Activated CD8-positive, alpha-beta T cell treated with anti-CD3 and anti-CD28 coated beads for 36 hours (primary cell): ENCODE measurements around the gene EPHA5. TPM values are rescaled to one million over a fixed set of nuclear protein-coding genes. Genes with fewer than 3 reads are reported as not detected.

Experiments used
- ATAC-seq: fragments of 200-7000 bp; cut with Tn5 transposase; one replicate; pipeline ENCODE4 v1.10.0; 2021; ENCODE audit warnings: mild to moderate bottlenecking, moderate library complexity
- CTCF ChIA-PET: fragments of 350-600 bp; sonication (Branson Sonifier 250); formaldehyde crosslinking; loops from one replicate; lab custom pipeline; 2021; ENCODE audit warnings: antibody characterized with exemption; lab: Charles Lee
- POLR2A ChIA-PET: fragments of 350-600 bp; sonication (Branson Sonifier 250); formaldehyde crosslinking; loops from one replicate; lab custom pipeline; 2021; ENCODE audit warnings: antibody characterized with exemption; lab: Charles Lee
- DNase-seq: peaks from one replicate; pipeline ENCODE4 v3.0.0-alpha.2; 2020
- H3K27ac Mint-ChIP-seq: one replicate; pipeline ENCODE4 v1.8.0; 2021; ENCODE audit warnings: mild to moderate bottlenecking, mixed read lengths
- H3K27me3 Mint-ChIP-seq: one replicate; pipeline ENCODE4 v1.8.0; 2021; ENCODE audit warnings: mixed read lengths
- H3K36me3 Mint-ChIP-seq: one replicate; pipeline ENCODE4 v1.8.0; 2021; ENCODE audit warnings: low read depth, mixed read lengths
- H3K4me1 Mint-ChIP-seq: one replicate; pipeline ENCODE4 v1.8.0; 2021; ENCODE audit warnings: low read depth, mixed read lengths
- H3K4me3 Mint-ChIP-seq: one replicate; pipeline ENCODE4 v1.8.0; 2021; ENCODE audit warnings: mild to moderate bottlenecking, moderate library complexity, mixed read lengths
- H3K9me3 Mint-ChIP-seq: one replicate; pipeline ENCODE4 v1.8.0; 2021; ENCODE audit warnings: mixed read lengths
- CTCF ChIP-seq: fragments of 200-600 bp; IDR thresholded peaks from one replicate; pipeline ENCODE4 v1.8.0; 2022; ENCODE audit warnings: antibody characterized with exemption, mild to moderate bottlenecking
- intact Hi-C: fragments of 100-400 bp; cut with micrococcal nuclease; formaldehyde crosslinking; loops from one replicate; pipeline ENCODE4 v1.10.0; 2022
- total RNA-seq, 2 experiments: library from RNA; stranded (reverse); gene quantifications; one replicate each; pipeline ENCODE4 v1.2.3, GENCODE V29; 2021

Gene EPHA5
- total RNA-seq, 2 experiments from 2014 or later: not detected

- no peak for ATAC-seq
Observed at GRCh38 chr4:65367306-65367705, 303.0 kb downstream of the EPHA5 start.

GRCh38 chr4:65358914-65359313 lies 311.4 kb downstream of the EPHA5 start:
- Mint-ChIP-seq H3K4me1 (no peaks in the 10 kb centered on the region), H3K36me3 (no peaks in the 10 kb centered on the region), H3K4me3 (no peak overlapping the region), H3K27me3 (no peaks in the 10 kb centered on the region), H3K27ac (no peak overlapping the region), H3K9me3 (peaks cover 3% of the 10 kb centered on the region)
- ATAC-seq (no peak), DNase-seq (no peak)
- TF ChIP-seq CTCF: no peak
- intact Hi-C loops: no loop called here
- POLR2A ChIA-PET: no interaction called here
- CTCF ChIA-PET: no interaction called here

More at GRCh38 chr4:65367306-65367705, 303.0 kb downstream of the EPHA5 start:
- intact Hi-C loops: no loop called here
- peaks cover 15% of the 10 kb centered on the region for H3K9me3 Mint-ChIP-seq
- no peak for DNase-seq
- POLR2A ChIA-PET: no interaction called here
- no peaks in the 10 kb centered on the region for H3K36me3 Mint-ChIP-seq
- no peak for TF ChIP-seq CTCF
- H3K27me3 Mint-ChIP-seq: no peaks in the 10 kb centered on the region
- CTCF ChIA-PET: no interaction called here
- no peak overlapping the region for H3K27ac Mint-ChIP-seq
- no peaks in the 10 kb centered on the region for H3K4me1 Mint-ChIP-seq
- H3K4me3 Mint-ChIP-seq: no peak overlapping the region

GRCh38 chr4:65353098-65353497 lies 317.2 kb downstream of the EPHA5 start:
- POLR2A ChIA-PET: no interaction called here
- intact Hi-C loops: no loop called here
- Mint-ChIP-seq H3K36me3 (no peaks in the 10 kb centered on the region), H3K4me1 (no peaks in the 10 kb centered on the region), H3K9me3 (no peaks in the 10 kb centered on the region), H3K27me3 (no peaks in the 10 kb centered on the region), H3K27ac (no peak overlapping the region), H3K4me3 (no peak overlapping the region)
- TF ChIP-seq CTCF: no peak
- DNase-seq: no peak
- CTCF ChIA-PET: no interaction called here
- ATAC-seq: no peak

GRCh38 chr4:65344278-65344825 lies 325.9 kb downstream of the EPHA5 start:
- POLR2A ChIA-PET: no interaction called here
- CTCF ChIA-PET: no interaction called here
- DNase-seq: no peak
- Mint-ChIP-seq H3K27ac (no peak overlapping the region), H3K27me3 (no peaks in the 10 kb centered on the region), H3K4me1 (no peaks in the 10 kb centered on the region), H3K4me3 (no peak overlapping the region), H3K36me3 (no peaks in the 10 kb centered on the region), H3K9me3 (no peaks in the 10 kb centered on the region)
- no peak for ATAC-seq
- TF ChIP-seq CTCF: no peak
- intact Hi-C loops: no loop called here

- DNase-seq (no peak), ATAC-seq (no peak)
- no peak overlapping the region for H3K4me3 Mint-ChIP-seq
- H3K9me3 Mint-ChIP-seq: no peaks in the 10 kb centered on the region
- ChIA-PET CTCF (no interaction called here), POLR2A (no interaction called here)
- no peak for TF ChIP-seq CTCF
- no peak overlapping the region for H3K27ac Mint-ChIP-seq
- no peaks in the 10 kb centered on the region for H3K36me3 Mint-ChIP-seq
- H3K4me1 Mint-ChIP-seq: no peaks in the 10 kb centered on the region
- no peaks in the 10 kb centered on the region for H3K27me3 Mint-ChIP-seq
- intact Hi-C loops: no loop called here
Observed at GRCh38 chr4:65343342-65343741, 326.9 kb downstream of the EPHA5 start.
